Measurements from ENCODE around the gene ABCD1.
"Not testable (repeated sequence)": the region's sequence is repeated elsewhere in the genome, so short reads cannot be mapped to it uniquely, and the experiment has no call there.

Gene ABCD1
- total RNA-seq, result 8.7 to 8.8 reads per million in 2 donors

DNA sequence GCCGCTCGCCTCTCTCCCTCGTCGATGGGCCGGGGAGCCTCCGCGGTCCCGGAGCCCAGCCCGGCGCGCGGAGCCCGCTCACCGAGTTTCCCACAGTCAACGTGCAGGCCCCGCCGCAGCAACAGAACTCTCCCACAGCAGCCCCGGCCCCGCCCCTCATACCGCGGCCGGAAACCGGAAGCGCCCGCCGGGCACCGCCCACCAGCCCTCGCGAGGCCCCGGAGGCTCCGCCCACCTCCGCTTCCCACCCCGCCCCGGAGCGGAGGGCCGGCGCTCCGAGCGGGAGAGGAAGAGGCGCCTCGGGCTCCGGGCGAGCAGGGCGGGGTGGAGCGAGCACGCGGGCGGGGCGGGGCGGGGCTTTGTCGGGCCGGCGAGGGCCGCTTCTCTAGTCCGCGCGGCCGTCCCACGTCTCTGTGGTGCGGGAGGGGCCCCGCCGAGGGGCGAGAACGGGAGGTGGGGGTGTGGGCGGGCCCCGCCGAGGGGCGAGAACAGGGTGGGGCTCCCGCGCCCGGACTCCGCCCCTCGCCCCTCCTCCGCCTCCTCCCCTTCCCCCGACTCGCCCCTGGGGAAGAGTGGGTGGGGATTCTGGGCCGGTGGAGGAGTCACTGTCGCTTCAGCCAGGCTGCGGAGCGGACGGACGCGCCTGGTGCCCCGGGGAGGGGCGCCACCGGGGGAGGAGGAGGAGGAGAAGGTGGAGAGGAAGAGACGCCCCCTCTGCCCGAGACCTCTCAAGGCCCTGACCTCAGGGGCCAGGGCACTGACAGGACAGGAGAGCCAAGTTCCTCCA lies at the start of gene ABCD1, which contains the start of gene BCAP31:
Gene ABCD1 (plus strand): TSS at position 605 of the 787 bp plus-strand sequence. CDS start 411 bp downstream, outside the sequence.
Gene BCAP31 (minus strand): TSS at position 136 of the 787 bp plus-strand sequence. CDS start 1,143 bp downstream, outside the sequence.
- peak; percentile 89 for DNase-seq

DNA sequence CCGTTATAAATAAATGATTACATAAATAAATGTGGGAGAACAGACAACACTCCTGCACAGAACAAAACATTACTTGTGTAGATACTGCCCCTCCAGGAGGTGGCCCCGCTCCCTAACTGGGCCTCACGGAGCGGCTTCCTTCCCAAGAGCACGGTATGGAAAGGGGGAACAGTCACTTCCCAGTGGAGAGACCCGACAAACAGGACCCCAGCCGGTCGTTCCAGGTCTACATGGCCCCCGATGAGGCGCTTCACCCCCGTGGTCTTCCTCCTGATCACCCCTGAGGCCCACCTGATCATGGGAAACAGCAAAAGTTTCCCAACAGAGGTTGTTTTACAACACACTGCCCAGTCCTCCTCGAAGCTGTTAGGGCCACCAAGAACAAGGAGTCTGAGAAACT lies 43.5 kb upstream of the ABCD1 start:
- no peak for DNase-seq

DNA sequence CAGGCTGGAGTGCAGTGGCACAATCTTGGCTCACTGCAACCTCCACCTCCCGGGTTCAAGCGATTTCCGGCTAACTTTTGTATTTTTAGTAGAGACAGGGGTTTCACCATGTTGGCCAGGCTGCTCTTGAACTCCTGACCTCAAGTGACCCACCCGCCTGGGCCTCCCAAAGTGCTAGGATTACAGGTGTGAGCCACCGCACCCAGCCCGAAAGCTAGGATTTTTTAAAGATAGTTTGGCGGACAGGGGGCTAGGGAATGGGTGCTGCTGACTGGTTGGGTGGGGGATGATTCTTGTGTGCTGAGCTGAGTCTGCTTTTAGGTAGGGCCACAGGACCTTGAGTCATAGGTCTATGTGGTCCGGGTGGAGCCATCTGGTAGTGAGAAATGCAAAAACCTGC lies 41.2 kb upstream of the ABCD1 start:
- DNase-seq, result not testable (repeated sequence)

DNA sequence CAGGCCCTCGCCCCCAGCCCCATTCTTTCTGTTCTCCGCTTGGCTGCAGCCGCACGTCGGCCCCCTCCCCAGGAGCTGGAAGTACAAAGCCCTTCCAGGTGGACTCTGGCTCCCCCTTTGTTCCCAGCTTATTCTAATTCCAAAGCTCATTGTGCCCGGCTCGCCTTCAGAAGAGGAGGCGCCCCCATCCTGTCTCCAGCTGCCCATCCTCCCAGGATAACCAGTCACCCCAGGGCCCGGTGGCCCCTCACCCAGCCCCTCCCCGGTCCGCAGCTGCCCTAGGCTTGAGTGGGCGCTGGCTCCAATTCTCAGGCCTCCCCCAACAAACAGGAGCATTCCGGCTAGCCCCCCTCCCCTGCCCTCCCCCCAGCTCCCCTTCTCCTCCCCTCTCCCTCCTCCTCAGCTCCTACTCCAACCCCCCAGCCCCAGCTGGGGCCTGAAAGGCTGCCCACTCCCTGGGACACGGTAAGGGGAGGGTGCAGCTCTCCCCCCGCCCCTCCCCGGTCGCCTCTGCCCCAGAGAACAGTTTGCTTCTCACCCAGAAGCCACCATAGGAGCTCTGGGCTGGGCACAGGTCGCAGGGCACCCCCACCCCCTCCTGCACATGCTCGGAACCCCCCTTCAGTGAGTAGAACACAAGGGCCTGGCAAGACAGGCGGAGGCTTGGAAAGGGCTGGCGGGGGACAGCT lies 40.0 kb upstream of the ABCD1 start:
- no peak for DNase-seq

DNA sequence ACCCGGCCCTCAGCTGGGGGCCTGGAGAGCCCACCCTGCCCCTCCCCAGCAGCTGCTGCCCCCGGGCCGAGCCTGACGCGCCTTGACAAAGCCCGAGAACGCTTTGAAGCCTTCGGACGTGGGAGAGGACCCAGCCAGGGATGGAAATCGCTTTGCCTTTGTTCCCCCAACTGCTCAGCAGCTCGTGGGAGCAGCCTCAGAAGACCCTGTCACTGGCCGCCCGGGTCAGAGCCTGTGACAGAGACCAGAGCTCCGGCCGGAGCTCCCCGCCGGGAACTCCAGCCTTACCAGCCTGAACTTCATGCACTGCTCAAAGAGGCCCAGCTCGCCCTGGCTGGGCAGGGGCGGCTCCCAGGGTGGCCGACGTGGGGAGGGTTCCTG lies 39.5 kb upstream of the ABCD1 start:
- DNase-seq, result no peak

DNA sequence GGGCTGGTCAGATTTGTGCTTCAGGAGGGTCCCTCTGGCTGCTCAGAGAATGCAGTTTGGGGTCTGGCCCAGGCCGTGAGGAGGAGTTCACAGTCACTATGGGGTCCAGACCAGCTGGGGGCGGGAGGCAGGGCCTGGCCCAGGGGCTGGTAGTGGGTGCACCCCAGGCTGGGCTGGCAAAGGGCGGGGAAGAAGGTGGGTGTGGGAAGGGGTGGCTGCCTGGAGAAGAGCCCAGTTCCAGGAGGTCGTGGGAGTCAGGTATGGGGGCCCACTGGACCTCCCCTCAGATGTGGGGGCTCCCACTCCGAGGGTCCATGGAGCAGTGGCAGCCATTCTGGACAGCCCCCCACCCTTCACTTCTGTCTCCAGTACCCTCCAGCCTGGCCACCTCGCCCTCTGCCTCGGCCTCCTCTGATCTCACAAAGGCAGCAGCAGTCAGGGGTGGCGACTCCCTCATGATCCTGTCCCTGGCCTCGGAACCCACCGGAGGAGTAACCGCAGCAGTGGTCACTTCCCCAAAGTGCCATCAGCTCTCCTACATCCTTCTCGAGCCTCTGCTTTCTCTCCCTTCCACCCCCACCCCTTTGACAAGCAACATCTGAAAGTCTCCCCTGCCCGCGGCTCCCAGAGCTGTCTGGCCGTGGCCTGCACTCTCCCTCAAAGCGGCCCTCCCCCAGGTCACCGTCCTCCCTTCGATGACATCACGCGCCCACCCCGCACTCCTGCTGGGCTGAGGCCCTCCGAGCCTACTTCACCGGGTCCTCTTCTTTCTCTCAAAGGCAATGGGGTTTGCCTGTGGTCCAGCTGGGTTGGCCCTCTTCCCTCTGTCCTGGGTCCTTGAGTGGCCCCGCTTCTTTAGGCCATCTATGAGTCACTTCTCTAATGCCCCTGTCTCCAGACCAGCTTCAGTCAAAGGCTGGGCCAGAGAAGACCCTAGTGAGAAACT lies 38.6 kb upstream of the ABCD1 start:
- DNase-seq, result no peak

DNA sequence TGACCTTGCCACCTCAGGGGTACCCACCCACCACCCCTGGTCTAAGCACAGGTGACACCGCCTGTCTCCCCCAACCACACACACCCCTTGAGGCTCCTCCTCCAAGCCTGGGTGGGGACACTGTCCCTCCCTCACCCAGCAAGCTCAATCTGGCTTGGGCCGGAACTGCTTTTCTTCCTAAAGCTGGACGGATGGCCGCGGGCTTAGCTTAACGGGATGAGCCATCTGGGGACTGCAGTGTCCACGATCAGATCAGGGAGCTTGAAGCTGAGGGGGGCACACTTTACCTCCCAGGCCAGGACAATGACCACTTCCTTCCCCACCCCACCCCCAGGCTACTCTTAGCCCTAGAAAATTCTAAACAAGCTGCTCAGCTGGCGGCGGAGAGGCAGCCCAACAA lies 37.9 kb upstream of the ABCD1 start:
- no peak for DNase-seq

DNA sequence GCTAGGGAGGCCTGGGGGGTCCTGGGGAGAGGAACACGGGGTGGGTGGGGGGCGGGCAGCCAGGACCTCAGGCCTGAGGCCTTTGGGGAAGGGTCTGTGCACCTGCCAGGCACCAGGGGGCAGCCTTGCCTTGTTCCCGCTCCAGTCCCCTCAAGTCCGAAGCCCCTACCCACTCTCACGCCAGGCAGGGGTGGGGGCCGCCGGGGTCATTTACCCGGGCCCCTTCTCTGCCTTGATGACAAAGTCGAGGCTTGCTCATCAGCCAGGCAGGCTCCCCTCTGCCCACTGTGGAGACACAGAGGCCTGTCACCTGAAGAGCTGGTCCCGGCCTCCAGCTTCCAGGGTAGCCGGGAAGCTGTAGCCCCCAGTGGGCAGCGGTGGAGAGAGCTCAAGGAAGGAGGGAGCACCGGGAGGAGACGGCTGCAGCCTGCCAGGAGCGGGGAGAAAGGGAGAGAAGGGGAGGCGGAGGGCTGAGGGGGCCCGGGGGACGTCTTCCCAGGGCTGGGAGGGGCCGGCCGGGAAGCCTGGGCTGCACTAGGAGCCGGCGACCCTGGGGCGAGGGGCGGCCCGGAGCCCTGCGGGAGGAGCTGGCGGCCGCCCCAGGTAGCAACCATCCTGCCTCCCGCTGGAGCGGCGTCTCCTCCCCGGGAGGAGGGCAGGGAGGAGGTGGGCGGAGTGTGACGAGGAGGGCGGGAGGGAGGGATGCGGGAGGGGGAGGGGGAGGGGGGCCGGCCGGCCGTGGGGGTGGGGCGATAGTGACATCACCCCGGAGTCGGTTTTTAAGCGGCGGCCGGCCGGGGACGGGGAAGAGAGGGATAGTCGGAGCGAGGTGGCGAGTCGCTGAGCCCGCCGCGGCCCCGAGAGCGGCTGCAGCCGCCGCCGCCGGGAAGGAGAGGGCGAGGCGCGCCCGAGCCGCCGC lies 37.3 kb upstream of the ABCD1 start, which contains the start of gene SLC6A8:
Gene SLC6A8 (plus strand): TSS at position 806 of the 919 bp plus-strand sequence. CDS start 649 bp downstream, outside the sequence.
- no peak for DNase-seq

DNA sequence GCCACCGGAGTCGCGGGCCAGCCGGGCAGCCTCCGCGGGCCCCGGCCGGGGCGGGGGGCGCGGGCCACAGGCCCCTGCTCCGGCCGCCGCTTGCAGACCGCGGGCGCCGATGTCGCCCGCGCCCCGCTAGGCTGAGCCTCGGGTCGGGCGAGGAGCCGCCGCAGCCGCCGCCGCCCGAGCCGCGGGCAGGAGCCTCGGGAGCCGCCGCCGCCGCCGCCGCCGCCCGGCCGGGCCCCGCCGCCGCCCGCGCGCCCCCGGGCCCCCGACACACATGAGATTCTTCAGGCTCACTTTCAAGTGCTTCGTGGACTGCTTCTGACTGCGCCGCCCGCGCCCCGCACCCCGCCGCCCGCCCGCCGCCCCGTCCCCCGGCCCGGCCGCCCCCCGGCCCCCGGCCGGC lies 36.6 kb upstream of the ABCD1 start:
- no peak for DNase-seq

DNA sequence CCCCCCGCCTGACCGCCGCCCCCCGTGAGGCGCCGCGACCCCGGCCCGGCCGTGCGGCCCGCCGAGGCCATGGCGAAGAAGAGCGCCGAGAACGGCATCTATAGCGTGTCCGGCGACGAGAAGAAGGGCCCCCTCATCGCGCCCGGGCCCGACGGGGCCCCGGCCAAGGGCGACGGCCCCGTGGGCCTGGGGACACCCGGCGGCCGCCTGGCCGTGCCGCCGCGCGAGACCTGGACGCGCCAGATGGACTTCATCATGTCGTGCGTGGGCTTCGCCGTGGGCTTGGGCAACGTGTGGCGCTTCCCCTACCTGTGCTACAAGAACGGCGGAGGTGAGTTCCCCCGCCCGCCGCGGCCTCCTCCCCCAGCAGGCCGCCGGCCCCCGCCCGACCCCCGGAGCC lies 36.1 kb upstream of the ABCD1 start:
- no peak for DNase-seq

DNA sequence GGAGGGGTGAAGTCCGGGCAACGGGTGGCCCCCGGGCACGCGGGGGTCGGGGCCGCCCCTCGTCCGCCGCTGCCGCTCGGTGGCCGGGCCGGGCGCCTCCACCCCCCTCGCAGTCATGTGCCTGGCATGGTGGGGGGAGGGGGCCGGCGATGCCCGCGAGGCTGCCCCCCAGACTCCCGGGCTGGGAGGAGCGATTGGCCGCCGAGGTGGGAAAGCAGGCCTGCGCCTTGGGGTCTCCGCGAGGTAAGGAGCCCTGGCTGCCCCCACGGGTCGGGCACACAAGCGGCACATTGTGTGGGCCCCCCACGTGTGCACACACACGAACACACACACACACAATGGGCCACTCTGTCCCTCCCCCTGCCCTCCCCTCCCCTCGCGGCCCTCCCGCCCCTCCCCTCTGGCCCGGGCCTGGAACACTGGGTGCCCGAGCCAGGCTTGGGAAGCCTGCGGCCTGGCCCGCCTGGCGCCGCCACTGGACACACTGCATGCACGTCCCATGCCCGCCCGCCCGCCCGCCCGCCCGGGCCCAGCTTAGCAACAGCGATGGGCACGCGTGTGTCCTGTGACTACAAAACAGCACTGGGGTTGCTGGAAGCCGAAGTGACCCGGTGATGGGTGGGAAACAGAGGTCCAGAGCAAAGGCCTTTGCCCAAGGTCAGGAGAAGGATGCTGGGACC lies 35.6 kb upstream of the ABCD1 start:
- DNase-seq, result no peak

DNA sequence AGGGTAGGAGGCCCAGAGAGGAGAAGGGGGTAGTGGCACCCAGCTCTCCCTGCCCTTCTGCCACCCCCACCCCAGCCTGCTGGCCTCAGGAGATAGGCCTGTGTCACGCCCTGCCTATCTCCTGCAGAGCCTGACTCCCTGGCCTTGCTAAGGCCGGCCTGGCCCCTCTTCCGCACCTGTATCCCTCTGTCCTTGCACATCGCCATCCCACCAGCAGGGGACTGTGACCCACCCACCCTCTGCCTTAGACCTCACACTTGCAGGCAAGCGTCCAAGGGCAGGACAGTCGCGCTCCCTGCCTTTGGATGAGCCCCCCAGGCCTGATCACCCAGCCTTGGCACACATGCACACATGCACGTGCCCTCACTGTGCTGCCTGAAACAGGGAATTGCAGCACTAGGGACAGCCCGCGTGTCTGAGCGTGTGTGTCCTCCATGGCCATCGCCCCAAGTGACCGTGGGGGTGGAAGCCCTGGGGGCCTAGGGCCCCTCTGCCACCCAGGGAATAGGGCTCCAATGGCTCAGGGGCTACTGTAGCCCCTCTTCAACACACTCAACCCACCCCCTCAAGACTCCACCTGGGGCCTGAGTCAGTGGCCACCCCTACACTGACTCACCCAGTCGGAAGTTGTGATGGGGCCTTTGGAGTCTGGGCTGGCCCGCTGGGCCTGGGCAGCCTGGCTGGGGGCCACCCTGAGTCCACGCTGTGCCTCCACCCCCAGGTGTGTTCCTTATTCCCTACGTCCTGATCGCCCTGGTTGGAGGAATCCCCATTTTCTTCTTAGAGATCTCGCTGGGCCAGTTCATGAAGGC lies 34.8 kb upstream of the ABCD1 start:
- DNase-seq, result no peak

DNA sequence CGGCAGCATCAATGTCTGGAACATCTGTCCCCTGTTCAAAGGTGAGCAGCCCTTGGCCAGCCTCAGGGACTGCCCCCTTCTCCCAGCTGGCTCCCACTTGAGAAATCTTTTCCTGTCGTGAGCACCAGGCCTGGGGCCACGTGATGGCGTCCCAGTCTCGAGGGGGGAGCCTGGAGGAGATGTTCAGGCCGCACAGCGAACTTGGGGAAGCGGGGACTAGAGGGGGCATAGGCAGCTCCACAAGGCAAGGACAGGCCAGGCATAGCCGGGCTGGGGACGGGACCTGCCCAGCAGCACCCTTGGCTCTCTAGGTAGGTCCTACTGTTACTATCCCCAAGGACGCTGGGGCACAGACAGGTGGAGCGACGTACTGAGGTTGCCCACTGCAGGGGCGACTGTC lies 34.2 kb upstream of the ABCD1 start:
- DNase-seq, result no peak

DNA sequence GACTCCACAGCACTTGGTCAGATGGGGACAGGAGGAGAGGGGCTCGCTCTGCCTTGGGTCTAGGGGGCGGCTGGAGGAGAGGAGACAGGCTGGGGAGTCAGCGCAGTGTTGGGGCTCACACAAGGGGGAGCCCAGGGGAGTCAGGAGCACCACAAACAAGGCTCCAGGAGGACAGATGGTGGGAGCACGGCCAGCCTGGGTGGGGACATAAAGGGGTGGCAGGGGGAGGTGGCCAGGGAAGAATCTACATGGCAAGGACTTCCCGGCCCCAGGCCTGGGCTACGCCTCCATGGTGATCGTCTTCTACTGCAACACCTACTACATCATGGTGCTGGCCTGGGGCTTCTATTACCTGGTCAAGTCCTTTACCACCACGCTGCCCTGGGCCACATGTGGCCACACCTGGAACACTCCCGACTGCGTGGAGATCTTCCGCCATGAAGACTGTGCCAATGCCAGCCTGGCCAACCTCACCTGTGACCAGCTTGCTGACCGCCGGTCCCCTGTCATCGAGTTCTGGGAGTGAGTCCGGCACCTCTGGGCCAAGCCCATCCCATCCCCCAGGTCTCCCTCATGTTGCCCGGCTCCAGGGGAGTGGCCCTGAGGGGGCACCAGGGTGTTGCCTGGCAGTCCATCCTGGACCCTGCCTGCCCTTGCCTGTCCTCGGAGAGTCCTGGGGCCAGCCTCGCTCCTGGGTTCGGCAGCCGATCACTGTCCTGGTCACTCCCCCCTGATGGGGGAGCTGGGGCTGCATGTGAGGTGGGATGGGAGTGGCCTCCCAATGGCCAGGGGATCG lies 33.4 kb upstream of the ABCD1 start:
- DNase-seq, result not testable (repeated sequence)

DNA sequence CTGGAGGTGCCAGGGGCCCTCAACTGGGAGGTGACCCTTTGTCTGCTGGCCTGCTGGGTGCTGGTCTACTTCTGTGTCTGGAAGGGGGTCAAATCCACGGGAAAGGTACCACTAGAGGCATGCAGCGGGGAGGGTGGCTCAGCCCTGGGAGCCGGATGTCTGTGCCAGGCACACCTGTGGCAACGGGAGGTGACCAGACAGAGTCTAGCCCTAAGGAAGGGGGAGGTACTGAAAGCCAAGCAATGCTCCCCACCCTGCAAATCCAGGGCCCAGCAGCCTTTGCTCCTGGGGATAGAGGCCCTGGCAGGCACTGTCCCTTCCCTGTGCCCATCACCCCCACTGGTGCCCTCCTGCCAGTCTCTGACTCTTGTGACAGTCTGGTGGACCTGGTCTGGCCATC lies 32.7 kb upstream of the ABCD1 start:
- no peak for DNase-seq

DNA sequence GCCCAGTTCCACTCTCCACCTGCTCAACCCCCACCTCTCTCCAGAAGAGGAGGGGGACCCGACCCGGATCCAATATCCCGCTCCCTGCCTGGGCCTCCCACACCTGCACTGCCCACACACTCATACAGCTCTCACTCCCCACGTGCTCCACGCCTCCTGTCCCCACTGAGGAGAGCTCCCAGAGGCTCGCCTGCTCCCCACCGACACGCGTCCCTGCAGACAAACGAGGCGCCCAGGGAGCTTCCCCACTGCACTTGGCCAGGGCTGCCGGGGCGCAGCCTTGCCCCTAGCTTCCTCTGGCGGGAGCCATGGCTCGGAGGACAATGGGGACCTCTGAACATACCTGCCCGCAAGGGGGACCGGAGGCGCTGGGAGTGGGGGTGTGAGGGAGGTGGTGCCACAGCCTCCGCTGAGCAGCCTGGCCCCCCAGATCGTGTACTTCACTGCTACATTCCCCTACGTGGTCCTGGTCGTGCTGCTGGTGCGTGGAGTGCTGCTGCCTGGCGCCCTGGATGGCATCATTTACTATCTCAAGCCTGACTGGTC lies 32.0 kb upstream of the ABCD1 start:
- no peak for DNase-seq

DNA sequence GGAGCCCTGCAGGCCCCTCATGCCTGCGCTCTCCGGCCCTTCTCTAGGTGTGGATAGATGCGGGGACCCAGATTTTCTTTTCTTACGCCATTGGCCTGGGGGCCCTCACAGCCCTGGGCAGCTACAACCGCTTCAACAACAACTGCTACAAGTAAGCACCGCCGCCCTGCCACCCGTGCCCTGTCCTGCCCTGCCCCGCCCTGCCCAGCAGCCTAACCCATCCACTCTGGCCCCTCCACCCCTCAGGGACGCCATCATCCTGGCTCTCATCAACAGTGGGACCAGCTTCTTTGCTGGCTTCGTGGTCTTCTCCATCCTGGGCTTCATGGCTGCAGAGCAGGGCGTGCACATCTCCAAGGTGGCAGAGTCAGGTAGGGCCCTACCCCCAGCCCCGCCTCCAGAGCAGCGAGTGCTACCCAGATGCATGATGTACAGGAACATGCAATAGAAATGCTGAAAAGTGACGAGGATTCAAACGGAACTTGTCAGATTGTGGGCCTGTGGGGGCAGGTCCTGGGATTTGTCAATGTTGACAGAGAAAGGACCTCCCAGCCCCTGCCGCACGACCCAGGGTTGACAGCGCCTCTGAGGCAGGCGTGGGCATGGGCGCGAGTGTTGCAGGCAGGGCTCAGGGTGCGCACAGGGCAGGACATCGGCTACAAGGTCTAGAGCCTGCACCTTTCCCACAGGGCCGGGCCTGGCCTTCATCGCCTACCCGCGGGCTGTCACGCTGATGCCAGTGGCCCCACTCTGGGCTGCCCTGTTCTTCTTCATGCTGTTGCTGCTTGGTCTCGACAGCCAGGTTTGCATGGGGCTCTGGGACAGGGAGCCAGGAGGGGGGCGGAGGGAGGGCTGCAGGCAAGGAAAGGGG lies 31.2 kb upstream of the ABCD1 start:
- no peak for DNase-seq

DNA sequence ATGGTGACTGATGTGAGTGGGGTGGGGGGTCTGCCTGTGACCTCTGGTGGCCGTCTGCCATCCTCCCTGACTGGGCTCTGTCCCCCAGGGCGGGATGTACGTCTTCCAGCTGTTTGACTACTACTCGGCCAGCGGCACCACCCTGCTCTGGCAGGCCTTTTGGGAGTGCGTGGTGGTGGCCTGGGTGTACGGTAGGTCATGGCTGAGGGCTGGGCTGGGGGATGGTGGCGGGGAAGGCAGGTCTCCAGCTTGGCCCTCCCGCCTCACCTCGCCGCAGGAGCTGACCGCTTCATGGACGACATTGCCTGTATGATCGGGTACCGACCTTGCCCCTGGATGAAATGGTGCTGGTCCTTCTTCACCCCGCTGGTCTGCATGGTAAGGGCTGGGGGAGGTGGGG lies 30.4 kb upstream of the ABCD1 start:
- DNase-seq, result not testable (repeated sequence)
